PC-3 (cell line): Measurements from ENCODE around the gene ATXN7L1.

ENCODE experiments used
- EZH2 ChIP-seq: fragments of 300-600 bp; sonication (generic); IDR thresholded peaks from one replicate; pipeline ENCODE4 v1.6.1; 2017; ENCODE audit warnings: antibody characterized with exemption, mild to moderate bottlenecking, low read length; ENCODE audit not compliant: unreplicated experiment
- EZH2phosphoT487 ChIP-seq: fragments of 300-600 bp; sonication (generic); IDR thresholded peaks from 2 replicates; pipeline ENCODE4 v1.6.1; 2018; ENCODE audit warnings: mild to moderate bottlenecking, antibody characterized with exemption, low read length, borderline replicate concordance
- TF ChIP-seq, protein P1 (sequence below): fragments of 300-600 bp; sonication (generic); conservative IDR thresholded peaks from 2 replicates; pipeline ENCODE4 v1.5.1; 2017; ENCODE audit warnings: antibody characterized with exemption, low read depth, mild to moderate bottlenecking, low read length

DNA sequence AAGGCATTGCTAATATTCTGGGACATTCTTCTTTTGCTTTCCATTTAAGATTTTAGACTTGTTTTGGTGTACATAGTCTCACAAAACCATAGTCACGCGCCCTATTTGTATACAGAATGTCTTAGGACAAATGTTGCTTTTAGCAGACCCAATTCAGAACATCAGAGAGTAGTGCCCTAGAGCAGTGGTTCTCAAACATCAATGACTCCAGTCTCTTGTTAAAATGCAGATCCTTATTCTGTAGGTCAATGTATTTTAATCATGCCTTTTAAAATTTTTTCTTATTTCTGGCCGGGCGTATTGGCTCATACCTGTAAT, 167.7 kb downstream of the ATXN7L1 start:
- TF ChIP-seq, protein P1, sequence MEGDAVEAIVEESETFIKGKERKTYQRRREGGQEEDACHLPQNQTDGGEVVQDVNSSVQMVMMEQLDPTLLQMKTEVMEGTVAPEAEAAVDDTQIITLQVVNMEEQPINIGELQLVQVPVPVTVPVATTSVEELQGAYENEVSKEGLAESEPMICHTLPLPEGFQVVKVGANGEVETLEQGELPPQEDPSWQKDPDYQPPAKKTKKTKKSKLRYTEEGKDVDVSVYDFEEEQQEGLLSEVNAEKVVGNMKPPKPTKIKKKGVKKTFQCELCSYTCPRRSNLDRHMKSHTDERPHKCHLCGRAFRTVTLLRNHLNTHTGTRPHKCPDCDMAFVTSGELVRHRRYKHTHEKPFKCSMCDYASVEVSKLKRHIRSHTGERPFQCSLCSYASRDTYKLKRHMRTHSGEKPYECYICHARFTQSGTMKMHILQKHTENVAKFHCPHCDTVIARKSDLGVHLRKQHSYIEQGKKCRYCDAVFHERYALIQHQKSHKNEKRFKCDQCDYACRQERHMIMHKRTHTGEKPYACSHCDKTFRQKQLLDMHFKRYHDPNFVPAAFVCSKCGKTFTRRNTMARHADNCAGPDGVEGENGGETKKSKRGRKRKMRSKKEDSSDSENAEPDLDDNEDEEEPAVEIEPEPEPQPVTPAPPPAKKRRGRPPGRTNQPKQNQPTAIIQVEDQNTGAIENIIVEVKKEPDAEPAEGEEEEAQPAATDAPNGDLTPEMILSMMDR, result no peak
- TF ChIP-seq EZH2 (no peak), EZH2phosphoT487 (no peak)
